ENCODE measurements around the gene CBX7. TPM values are rescaled to one million over a fixed set of nuclear protein-coding genes. Genes with fewer than 3 reads are reported as not detected.

CBX7 gene
- total RNA-seq, 4 donors from 2014 or later = 38.1 to 126 (median 56.3) TPM

- TF ChIP-seq POLR2A (IDR thresholded peaks at IDR 0.05) = no peak
- no peak for TF ChIP-seq POLR2AphosphoS5 (IDR thresholded peaks at IDR 0.05)
- TF ChIP-seq EP300 (IDR thresholded peaks at IDR 0.05) = no peak
- no peak for TF ChIP-seq CTCF (IDR thresholded peaks at IDR 0.05)
- H3K4me3 ChIP-seq = no peak overlapping the region
- no peaks in the 10 kb centered on the region for H3K27me3 ChIP-seq
- H3K4me1 ChIP-seq = peaks cover 44% of the 10 kb centered on the region
- H3K9me3 ChIP-seq = no peaks in the 10 kb centered on the region
- WGBS = 80% methylated on average over 5 of the region's 8 CpGs
- H3K36me3 ChIP-seq = no peaks in the 10 kb centered on the region
- peak in 1 of 2 donors; percentile 37 for DNase-seq (ENCODE audit: low spot score in 2 of 2)
- H3K27ac ChIP-seq = no peak overlapping the region
Observed at GRCh38 chr22:39181356-39181755, 28.9 kb upstream of the CBX7 start.

- no peaks in the 10 kb centered on the region for H3K36me3 ChIP-seq
- WGBS = 73% methylated on average over 21 of the region's 21 CpGs
- peak in 1 of 2 donors; percentile 79 for DNase-seq (ENCODE audit: low spot score in 2 of 2)
- no peak overlapping the region for H3K27ac ChIP-seq
- peaks cover 48% of the 10 kb centered on the region for H3K4me1 ChIP-seq
- TF ChIP-seq CTCF (IDR thresholded peaks at IDR 0.05) (no peak), POLR2AphosphoS5 (IDR thresholded peaks at IDR 0.05) (no peak), POLR2A (IDR thresholded peaks at IDR 0.05) (no peak), EP300 (IDR thresholded peaks at IDR 0.05) (no peak)
- no peaks in the 10 kb centered on the region for H3K9me3 ChIP-seq
- H3K27me3 ChIP-seq = no peaks in the 10 kb centered on the region
- H3K4me3 ChIP-seq = no peak overlapping the region
Observed at GRCh38 chr22:39179841-39180335, 27.4 kb upstream of the CBX7 start.

GRCh38 chr22:39179401-39179827 is 26.9 kb upstream of the CBX7 start:
- Histone ChIP-seq H3K27ac (no peak overlapping the region), H3K36me3 (no peaks in the 10 kb centered on the region), H3K4me3 (no peak overlapping the region), H3K4me1 (peaks cover 50% of the 10 kb centered on the region), H3K9me3 (no peaks in the 10 kb centered on the region), H3K27me3 (no peaks in the 10 kb centered on the region)
- no peak for DNase-seq (ENCODE audit: low spot score in 2 of 2)
- 83% methylated on average over 6 of the region's 6 CpGs for WGBS
- TF ChIP-seq POLR2A (IDR thresholded peaks at IDR 0.05) (no peak), EP300 (IDR thresholded peaks at IDR 0.05) (no peak), POLR2AphosphoS5 (IDR thresholded peaks at IDR 0.05) (no peak), CTCF (IDR thresholded peaks at IDR 0.05) (no peak)

- no peaks in the 10 kb centered on the region for H3K36me3 ChIP-seq
- no peaks in the 10 kb centered on the region for H3K9me3 ChIP-seq
- H3K4me3 ChIP-seq = no peak overlapping the region
- TF ChIP-seq POLR2A (IDR thresholded peaks at IDR 0.05) (no peak), EP300 (IDR thresholded peaks at IDR 0.05) (no peak), POLR2AphosphoS5 (IDR thresholded peaks at IDR 0.05) (no peak), CTCF (IDR thresholded peaks at IDR 0.05) (no peak)
- WGBS = 82% methylated on average over 19 of the region's 19 CpGs
- peak in 1 of 2 donors; percentile 74 for DNase-seq (ENCODE audit: low spot score in 2 of 2)
- no peaks in the 10 kb centered on the region for H3K27me3 ChIP-seq
- H3K27ac ChIP-seq = peak overlapping the region; percentile 77
- H3K4me1 ChIP-seq = peaks cover 54% of the 10 kb centered on the region
Observed at GRCh38 chr22:39178206-39179111, 26.0 kb upstream of the CBX7 start.

GRCh38 chr22:39177791-39178190 is 25.3 kb upstream of the CBX7 start:
- no peaks in the 10 kb centered on the region for H3K9me3 ChIP-seq
- peak in 1 of 2 donors; percentile 82 for DNase-seq (ENCODE audit: low spot score in 2 of 2)
- no peak overlapping the region for H3K4me3 ChIP-seq
- no peaks in the 10 kb centered on the region for H3K36me3 ChIP-seq
- WGBS = 81% methylated on average over 9 of the region's 9 CpGs
- peak overlapping the region; percentile 77 for H3K27ac ChIP-seq
- peaks cover 56% of the 10 kb centered on the region for H3K4me1 ChIP-seq
- no peak for TF ChIP-seq CTCF (IDR thresholded peaks at IDR 0.05)
- TF ChIP-seq POLR2AphosphoS5 (IDR thresholded peaks at IDR 0.05) = no peak
- no peak for TF ChIP-seq POLR2A (IDR thresholded peaks at IDR 0.05)
- TF ChIP-seq EP300 (IDR thresholded peaks at IDR 0.05) = no peak
- no peaks in the 10 kb centered on the region for H3K27me3 ChIP-seq

Measured in suprapubic skin (tissue), 4 donors.